CD14-positive monocyte (primary cell): Measurements from ENCODE around the gene C6orf47. TPM values are rescaled to one million over a fixed set of nuclear protein-coding genes. Genes with fewer than 3 reads are reported as not detected.

Experiments
- DNase-seq, 3 donors: peaks; one replicate each; pipeline ENCODE4 v3.0.0-alpha.2; 2011 to 2022
- H2AFZ ChIP-seq: 2 replicates; pipeline ENCODE4 v1.6.0; 2012; ENCODE audit warnings: mild to moderate bottlenecking, low read depth, low read length, inconsistent platforms; ENCODE audit not compliant: insufficient read depth, poor library complexity, severe bottlenecking
- H3K27ac ChIP-seq, 2 donors: 1 replicate in 1 of 2; 2 replicates in 1 of 2; pipeline ENCODE4 v1.5.1; 2012 to 2013; ENCODE audit warnings: low read length in 2 of 2, control low read depth in 1 of 2, inconsistent platforms in 1 of 2, low read depth in 1 of 2, mild to moderate bottlenecking in 1 of 2
- H3K27me3 ChIP-seq, 2 donors: one replicate each; pipeline versions ENCODE4 v1.6.0 to v1.6.1; 2011 to 2013; ENCODE audit warnings: low read length in 2 of 2; ENCODE audit not compliant: control insufficient read depth in 2 of 2, insufficient read depth in 2 of 2
- H3K36me3 ChIP-seq, 2 donors: replicated peaks in 1 of 2; 1 replicate in 1 of 2; 2 replicates in 1 of 2; pipeline versions ENCODE4 v1.5.1 to v1.6.1; 2012 to 2013; ENCODE audit warnings: low read length in 2 of 2, control low read depth in 1 of 2, inconsistent platforms in 1 of 2, mild to moderate bottlenecking in 1 of 2; ENCODE audit not compliant: insufficient read depth in 2 of 2, control insufficient read depth in 1 of 2
- H3K4me1 ChIP-seq, 2 donors: 1 replicate in 1 of 2; 2 replicates in 1 of 2; pipeline versions ENCODE4 v1.5.1 to v1.6.1; 2012 to 2013; ENCODE audit warnings: low read length in 2 of 2, control low read depth in 1 of 2, inconsistent platforms in 1 of 2, mild to moderate bottlenecking in 1 of 2, moderate library complexity in 1 of 2; ENCODE audit not compliant: insufficient read depth in 2 of 2, control insufficient read depth in 1 of 2
- H3K4me2 ChIP-seq: replicated peaks from 2 replicates; pipeline ENCODE3; 2012; ENCODE audit warnings: low read length, moderate library complexity, mild to moderate bottlenecking; ENCODE audit not compliant: poor library complexity, severe bottlenecking; ENCODE audit errors: extremely low read depth
- H3K4me3 ChIP-seq, 3 experiments: fragments of 200-600 bp in 1 of 3; sonication (generic) in 1 of 3; replicated peaks in 1 of 3; 1 replicate in 2 of 3; 2 replicates in 1 of 3; pipeline ENCODE4 v1.5.1; 2011 to 2013; ENCODE audit warnings: low read length in 3 of 3, mild to moderate bottlenecking in 3 of 3, control low read depth in 2 of 3, low read depth in 2 of 3, inconsistent platforms in 1 of 3, moderate library complexity in 1 of 3
- H3K79me2 ChIP-seq: 2 replicates; pipeline ENCODE4 v1.6.0; 2012; ENCODE audit warnings: mild to moderate bottlenecking, control low read depth, inconsistent platforms, low read length, moderate library complexity; ENCODE audit not compliant: insufficient read depth
- H3K9ac ChIP-seq: 2 replicates; pipeline ENCODE4 v1.6.0; 2017; ENCODE audit warnings: low read length, mild to moderate bottlenecking; ENCODE audit not compliant: insufficient read depth, poor library complexity, severe bottlenecking
- H3K9me3 ChIP-seq, 2 donors: replicated peaks in 1 of 2; 1 replicate in 1 of 2; 2 replicates in 1 of 2; pipeline versions ENCODE4 v1.5.1 to v1.6.1; 2012 to 2013; ENCODE audit warnings: low read length in 2 of 2, control low read depth in 1 of 2; ENCODE audit not compliant: control insufficient read depth in 1 of 2, insufficient read depth in 1 of 2
- H4K20me1 ChIP-seq: 2 replicates; pipeline ENCODE4 v1.6.0; 2012; ENCODE audit warnings: mild to moderate bottlenecking, low read length, control low read depth, moderate library complexity; ENCODE audit not compliant: insufficient read depth
- H3K27ac Mint-ChIP-seq, 7 donors: one replicate each; pipeline ENCODE4 v1.8.0; 2020; ENCODE audit warnings: mild to moderate bottlenecking in 7 of 7, mixed read lengths in 7 of 7, moderate library complexity in 6 of 7, inconsistent platforms in 2 of 7
- H3K27me3 Mint-ChIP-seq, 3 donors: one replicate each; pipeline ENCODE4 v1.8.0; 2021 to 2022; ENCODE audit warnings: low read depth in 3 of 3, mild to moderate bottlenecking in 3 of 3, mixed read lengths in 3 of 3, moderate library complexity in 3 of 3, inconsistent platforms in 1 of 3
- H3K36me3 Mint-ChIP-seq, 2 donors: one replicate each; pipeline ENCODE4 v1.8.0; 2020; ENCODE audit warnings: mixed read lengths in 2 of 2, inconsistent platforms in 1 of 2, mild to moderate bottlenecking in 1 of 2
- H3K4me1 Mint-ChIP-seq: one replicate; pipeline ENCODE4 v1.8.0; 2020; ENCODE audit warnings: mild to moderate bottlenecking, mixed read lengths
- H3K4me3 Mint-ChIP-seq, 2 donors: one replicate each; pipeline ENCODE4 v1.8.0; 2020; ENCODE audit warnings: mild to moderate bottlenecking in 2 of 2, mixed read lengths in 2 of 2, moderate library complexity in 1 of 2
- H3K9me3 Mint-ChIP-seq, 7 donors: one replicate each; pipeline ENCODE4 v1.8.0; 2020 to 2022; ENCODE audit warnings: mixed read lengths in 7 of 7, mild to moderate bottlenecking in 6 of 7, moderate library complexity in 6 of 7, inconsistent platforms in 2 of 7
- CTCF ChIP-seq: fragments of 200-600 bp; IDR thresholded peaks from one replicate; pipeline ENCODE4 v1.8.0; 2022; ENCODE audit warnings: antibody characterized with exemption, mild to moderate bottlenecking
- WGBS: methylation state at CpG from one replicate; pipeline ENCODE4 v1.1.5; 2013; ENCODE audit warnings: missing lambda C conversion rate; ENCODE audit not compliant: insufficient coverage; 5-methylcytosine and 5-hydroxymethylcytosine counted together
- intact Hi-C, 2 donors: fragments of 100-400 bp; cut with micrococcal nuclease; formaldehyde crosslinking; loops; one replicate each; pipeline versions ENCODE4 v1.15.0 to v1.15.1; 2023
- polyA plus RNA-seq, 3 donors: library from polyadenylated mRNA; depleted of rRNA in 1 of 3; unstranded in 2 of 3; stranded (reverse) in 1 of 3; fragments of 300-500 nt in 2 of 3; fragments of >200 nt in 1 of 3; fragmentation: Illumina TruSeq in 2 of 3; gene quantifications; 1 replicate in 2 of 3; 2 replicates in 1 of 3; pipeline ENCODE4 v1.2.3, GENCODE V29; 2012 to 2021

Gene C6orf47
- polyA plus RNA-seq, 3 donors, result 8.0 to 23.4 (median 18.1) TPM

DNA sequence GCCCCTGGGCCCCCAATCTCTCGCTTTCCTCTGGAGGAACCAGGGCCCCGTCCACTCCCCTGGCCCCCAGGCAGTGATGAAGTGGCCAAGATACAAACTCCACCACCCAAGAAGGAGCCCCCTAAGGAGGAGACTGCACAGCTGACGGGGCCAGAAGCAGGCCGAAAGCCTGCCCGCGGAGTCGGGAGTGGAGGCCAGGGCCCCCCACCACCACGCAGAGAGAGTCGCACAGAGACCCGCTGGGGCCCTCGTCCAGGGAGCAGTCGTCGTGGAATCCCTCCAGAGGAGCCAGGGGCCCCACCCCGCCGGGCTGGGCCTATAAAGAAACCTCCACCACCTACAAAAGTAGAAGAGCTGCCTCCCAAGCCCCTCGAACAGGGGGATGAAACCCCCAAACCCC lies 29.4 kb downstream of the C6orf47 start:
- intact Hi-C loops, result no loop called here
- Histone ChIP-seq H3K4me2 (no peak overlapping the region), H2AFZ (no peak overlapping the region), H3K79me2 (peaks cover 47% of the 10 kb centered on the region), H3K9ac (no peak overlapping the region), H3K36me3 (peaks cover 97 to 100% of the 10 kb centered on the region in 2 donors), H3K27ac (no peak overlapping the region), H3K27me3 (no peaks in the 10 kb centered on the region), H4K20me1 (peaks cover 86% of the 10 kb centered on the region), H3K4me3 (no peak overlapping the region), H3K9me3 (no peaks in the 10 kb centered on the region), H3K4me1 (no peaks in the 10 kb centered on the region)
- Mint-ChIP-seq H3K36me3 (peaks cover 94 to 99% of the 10 kb centered on the region in 2 donors), H3K4me3 (no peak overlapping the region), H3K27ac (peak overlapping the region in 1 of 7 donors; percentile 11), H3K4me1 (no peaks in the 10 kb centered on the region), H3K9me3 (no peaks in the 10 kb centered on the region), H3K27me3 (peaks cover 0 to 3% (median 0%) of the 10 kb centered on the region in 3 donors)
- no peak for TF ChIP-seq CTCF
- DNase-seq, result no peak
- 85% methylated on average over 4 of the region's 16 CpGs for WGBS

- 92% methylated on average over 9 of the region's 25 CpGs for WGBS
- no peaks in the 10 kb centered on the region for H3K9me3 ChIP-seq
- Mint-ChIP-seq H3K4me3 (peak overlapping the region in 1 of 2 donors; percentile 31), H3K36me3 (peaks cover 94 to 99% of the 10 kb centered on the region in 2 donors), H3K27me3 (peaks cover 0 to 3% (median 0%) of the 10 kb centered on the region in 3 donors), H3K27ac (peak overlapping the region in 3 of 7 donors; percentile 43 to 70 (median 48)), H3K9me3 (no peaks in the 10 kb centered on the region), H3K4me1 (no peaks in the 10 kb centered on the region)
- no peak for DNase-seq
- H3K4me3 ChIP-seq, result no peak overlapping the region
- no peaks in the 10 kb centered on the region for H3K4me1 ChIP-seq
- intact Hi-C loops, result no loop called here
- H2AFZ ChIP-seq, result no peak overlapping the region
- H3K36me3 ChIP-seq, result peaks cover 97 to 100% of the 10 kb centered on the region in 2 donors
- no peak for TF ChIP-seq CTCF
- H3K27ac ChIP-seq, result no peak overlapping the region
- no peaks in the 10 kb centered on the region for H3K27me3 ChIP-seq
- peaks cover 51% of the 10 kb centered on the region for H3K79me2 ChIP-seq
- no peak overlapping the region for H3K4me2 ChIP-seq
- peaks cover 83% of the 10 kb centered on the region for H4K20me1 ChIP-seq
- H3K9ac ChIP-seq, result no peak overlapping the region
Observed at GRCh38 chr6:31630177-31630934, 30.2 kb downstream of the C6orf47 start.
